ENCODE measurements around the gene UAP1L1. TPM values are rescaled to one million over a fixed set of nuclear protein-coding genes. Genes with fewer than 3 reads are reported as not detected.

Gene UAP1L1
- total and polyA plus RNA-seq, 9 of the 15 experiments (the other 6 are each of a cell fraction or from before 2014, with no cell fraction given): 0.20 to 8.6 (median 3.7) TPM

DNA sequence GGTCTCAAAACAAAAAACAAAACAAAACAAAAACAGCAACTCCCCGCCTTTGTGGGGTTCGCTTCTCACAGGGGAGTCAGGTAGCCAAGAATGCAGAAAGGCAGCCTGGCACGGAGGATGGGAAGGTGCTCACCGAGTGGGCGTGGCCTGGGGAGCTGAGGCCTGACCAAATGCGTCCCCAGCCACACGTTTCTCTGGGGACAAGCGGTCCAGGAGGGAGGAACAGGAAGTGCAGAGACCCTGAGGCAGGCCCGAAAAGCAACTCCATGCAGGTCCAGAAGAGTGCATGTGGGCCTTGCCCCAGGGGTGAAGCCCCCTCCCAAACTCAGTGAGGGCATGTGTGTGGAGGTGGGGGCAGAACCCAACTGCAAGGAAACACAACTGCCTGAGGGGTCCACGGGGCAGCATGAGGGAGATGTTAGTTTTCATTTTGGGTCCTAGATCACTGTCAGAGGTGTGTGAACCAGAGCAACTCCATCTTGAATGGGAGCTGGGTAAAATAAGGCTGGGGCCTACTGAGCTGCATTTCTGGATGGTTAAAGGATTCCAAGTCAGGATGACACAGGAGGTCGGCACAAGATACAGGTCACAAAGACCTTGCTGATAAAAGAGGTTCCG lies 2.6 kb upstream of the UAP1L1 start (continued):
- TF ChIP-seq ZNF444 (CRISPR knock-in tag; IDR thresholded peaks at IDR 0.05) (peak; percentile 97), ZNF778 (CRISPR knock-in tag; IDR thresholded peaks at IDR 0.05) (no peak), RFX5 (IDR thresholded peaks at IDR 0.05; ENCODE audit: low read depth, low read length) (no peak), XRCC5 (IDR thresholded peaks at IDR 0.05; ENCODE audit: low read depth, low read length) (no peak), EWSR1 (IDR thresholded peaks at IDR 0.05; ENCODE audit: borderline replicate concordance, low read depth, partially characterized antibody) (no peak), BRCA1 (IDR thresholded peaks at IDR 0.05) (no peak), BRCA1 (CRISPR knock-in tag; IDR thresholded peaks at IDR 0.05) (no peak), SIRT6 (IDR thresholded peaks at IDR 0.05; ENCODE audit: low read depth, low read length) (no peak), BRD9 (IDR thresholded peaks at IDR 0.05; ENCODE audit: low read depth, partially characterized antibody) (no peak), SRSF1 (IDR thresholded peaks at IDR 0.05; ENCODE audit: low read depth, low read length) (no peak), ZNF407 (IDR thresholded peaks at IDR 0.05; ENCODE audit: low read depth) (no peak), FOXA3 (CRISPR knock-in tag; conservative IDR thresholded peaks at IDR 0.05 in 1 of 2, IDR thresholded peaks at IDR 0.05 in 1 of 2) (peak in 1 of 2 experiments; percentile 71; a peak in 2 of 4 replicates), NR2C2 (CRISPR knock-in tag; IDR thresholded peaks at IDR 0.05) (no peak), NR2C2 (tag; IDR thresholded peaks at IDR 0.05) (peak; percentile 84), RBM22 (IDR thresholded peaks at IDR 0.05; ENCODE audit: low read depth, low read length, poor library complexity, severe bottlenecking) (no peak), ZNF395 (CRISPR knock-in tag; IDR thresholded peaks at IDR 0.05) (peak; percentile 100), CSDE1 (IDR thresholded peaks at IDR 0.05) (no peak), SP1 (CRISPR knock-in tag; IDR thresholded peaks at IDR 0.05) (no peak; the same call in 1 of the 2 replicates), HDAC1 (IDR thresholded peaks at IDR 0.05) (no peak), ZNF311 (CRISPR knock-in tag; IDR thresholded peaks at IDR 0.05) (peak; percentile 99), CBFB (CRISPR knock-in tag; IDR thresholded peaks at IDR 0.05) (no peak)

Measured in K562 (cell line).